Neuronal stem cell (in vitro differentiated cells): ENCODE data around the gene KCNK1.

ENCODE experiments used
- DNase-seq: peaks from one replicate; pipeline ENCODE4 v3.0.0-alpha.2; 2013; ENCODE audit warnings: low spot score
- H2AFZ ChIP-seq: one replicate; pipeline ENCODE4 v1.6.1; 2013; ENCODE audit warnings: mild to moderate bottlenecking, low read length, inconsistent platforms
- H2AK5ac ChIP-seq: 2 replicates; pipeline ENCODE4 v1.6.1; 2013; ENCODE audit warnings: low read depth, mild to moderate bottlenecking, inconsistent platforms, low read length, moderate library complexity, mixed read lengths
- H2BK120ac ChIP-seq: 2 replicates; pipeline ENCODE4 v1.6.1; 2013; ENCODE audit warnings: low read depth, mild to moderate bottlenecking, inconsistent platforms, low read length, moderate library complexity, mixed read lengths
- H2BK12ac ChIP-seq: one replicate; pipeline ENCODE4 v1.6.1; 2013; ENCODE audit warnings: low read length, inconsistent platforms
- H2BK15ac ChIP-seq: 2 replicates; pipeline ENCODE4 v1.6.1; 2013; ENCODE audit warnings: mild to moderate bottlenecking, low read length, inconsistent platforms, mixed read lengths
- H2BK5ac ChIP-seq: one replicate; pipeline ENCODE4 v1.6.1; 2013; ENCODE audit warnings: inconsistent platforms, mild to moderate bottlenecking, low read length, moderate library complexity
- H3K14ac ChIP-seq: one replicate; pipeline ENCODE4 v1.6.1; 2013; ENCODE audit warnings: low read length, inconsistent platforms
- H3K18ac ChIP-seq: 2 replicates; pipeline ENCODE4 v1.6.1; 2013; ENCODE audit warnings: low read length, inconsistent platforms
- H3K23ac ChIP-seq: 2 replicates; pipeline ENCODE4 v1.6.1; 2013; ENCODE audit warnings: low read depth, mild to moderate bottlenecking, mixed read lengths, low read length, inconsistent platforms; ENCODE audit not compliant: poor library complexity
- H3K27ac ChIP-seq: replicated peaks from 3 replicates; pipeline ENCODE4 v1.5.1; 2013; ENCODE audit warnings: low read length, inconsistent platforms
- H3K27me3 ChIP-seq, 3 experiments: 2 replicates each; pipeline ENCODE4 v1.6.1; 2013; ENCODE audit warnings: low read length in 3 of 3, mild to moderate bottlenecking in 2 of 3, inconsistent platforms in 1 of 3, low read depth in 1 of 3, mixed read lengths in 1 of 3, moderate library complexity in 1 of 3; ENCODE audit not compliant: control insufficient read depth in 3 of 3, insufficient read depth in 3 of 3
- H3K36me3 ChIP-seq, 2 donors: replicated peaks in 1 of 2; 2 replicates each; pipeline ENCODE4 v1.6.1; 2013; ENCODE audit warnings: low read length in 2 of 2; ENCODE audit not compliant: control insufficient read depth in 2 of 2, insufficient read depth in 2 of 2
- H3K4ac ChIP-seq: 2 replicates; pipeline ENCODE4 v1.6.1; 2013; ENCODE audit warnings: inconsistent platforms, mild to moderate bottlenecking, low read length, moderate library complexity
- H3K4me1 ChIP-seq, 2 donors: 1 replicate in 1 of 2; 2 replicates in 1 of 2; pipeline ENCODE4 v1.6.1; 2013; ENCODE audit warnings: low read length in 2 of 2, low read depth in 1 of 2; ENCODE audit not compliant: control insufficient read depth in 2 of 2, insufficient read depth in 1 of 2
- H3K4me2 ChIP-seq: one replicate; pipeline ENCODE4 v1.6.1; 2013; ENCODE audit warnings: mild to moderate bottlenecking, low read length, inconsistent platforms; ENCODE audit not compliant: insufficient read depth, poor library complexity, severe bottlenecking
- H3K4me3 ChIP-seq, 2 donors: 2 replicates each; pipeline ENCODE4 v1.5.1; 2013; ENCODE audit warnings: low read length in 2 of 2, mild to moderate bottlenecking in 2 of 2, inconsistent platforms in 1 of 2, moderate library complexity in 1 of 2
- H3K79me1 ChIP-seq: one replicate; pipeline ENCODE4 v1.6.1; 2013; ENCODE audit warnings: low read depth, mild to moderate bottlenecking, inconsistent platforms, low read length, moderate library complexity
- H3K9ac ChIP-seq: one replicate; pipeline ENCODE4 v1.6.1; 2013; ENCODE audit warnings: mild to moderate bottlenecking, low read depth, low read length, inconsistent platforms; ENCODE audit not compliant: poor library complexity
- H3K9me3 ChIP-seq, 2 donors: replicated peaks in 1 of 2; 2 replicates each; pipeline versions ENCODE3 to v1.6.1; 2013; ENCODE audit warnings: low read length in 2 of 2, mild to moderate bottlenecking in 2 of 2, inconsistent platforms in 1 of 2, low read depth in 1 of 2, mixed read lengths in 1 of 2, moderate library complexity in 1 of 2; ENCODE audit not compliant: control insufficient read depth in 2 of 2, insufficient read depth in 1 of 2
- H4K8ac ChIP-seq: one replicate; pipeline ENCODE4 v1.6.1; 2013; ENCODE audit warnings: low read depth, mild to moderate bottlenecking, inconsistent platforms, low read length, moderate library complexity
- H4K91ac ChIP-seq: one replicate; pipeline ENCODE4 v1.6.1; 2013; ENCODE audit warnings: low read length, low read depth, mild to moderate bottlenecking, inconsistent platforms; ENCODE audit not compliant: poor library complexity
- WGBS, 2 donors: extraction: QIAGEN DNeasy Blood & Tissue Kit; methylation state at CpG; one replicate each; pipeline ENCODE4 v1.1.7; 2013; ENCODE audit warnings: missing lambda C conversion rate in 2 of 2, mixed read lengths in 1 of 2; ENCODE audit not compliant: insufficient read length in 2 of 2, insufficient replicate concordance in 1 of 2; ENCODE audit errors: extremely low coverage in 2 of 2; 5-methylcytosine and 5-hydroxymethylcytosine counted together

Gene KCNK1

DNA sequence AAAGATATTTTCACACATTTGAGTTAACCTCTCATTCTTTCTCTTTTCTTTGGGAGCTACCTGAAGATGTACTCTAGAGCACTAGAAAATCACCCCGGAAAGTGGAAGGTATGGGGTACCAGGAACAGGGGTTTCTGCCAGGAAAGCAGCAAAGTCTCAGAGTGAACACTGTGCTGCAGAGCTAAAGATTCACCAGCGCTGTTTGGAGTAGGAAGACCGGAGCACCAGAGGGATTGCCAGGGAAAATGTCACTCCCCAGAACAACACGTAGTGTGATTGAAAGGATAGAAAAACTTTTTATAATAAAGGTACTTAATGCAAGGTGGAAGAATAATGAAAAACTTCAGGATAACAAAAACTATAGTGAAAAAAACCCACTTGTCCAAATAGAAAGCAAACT, 26.7 kb upstream of the KCNK1 start:
- Histone ChIP-seq H2AFZ (no peak overlapping the region), H3K18ac (no peak overlapping the region), H3K4me2 (no peak overlapping the region), H3K9ac (no peak overlapping the region), H3K4me3 (no peak overlapping the region), H4K8ac (no peak overlapping the region), H2BK15ac (no peak overlapping the region), H3K23ac (no peak overlapping the region), H3K4me1 (peaks cover 0 to 1% of the 10 kb centered on the region in 2 donors), H3K27me3 (peaks cover 0 to 7% (median 0%) of the 10 kb centered on the region in 3 experiments), H2AK5ac (no peak overlapping the region), H3K4ac (no peak overlapping the region), H2BK5ac (no peak overlapping the region), H2BK120ac (no peak overlapping the region), H3K27ac (no peak overlapping the region), H3K36me3 (no peaks in the 10 kb centered on the region), H3K14ac (no peak overlapping the region), H3K79me1 (no peaks in the 10 kb centered on the region), H3K9me3 (no peaks in the 10 kb centered on the region), H4K91ac (no peak overlapping the region), H2BK12ac (no peak overlapping the region)
- no peak for DNase-seq
- no CpG with 5 or more reads among the region's 4 CpGs for WGBS, 2 donors

GRCh38 chr1:233587958-233588799, 25.7 kb upstream of the KCNK1 start:
- peaks cover 0 to 1% of the 10 kb centered on the region in 2 donors for H3K4me1 ChIP-seq
- H3K4me3 ChIP-seq = peak overlapping the region in 1 of 2 donors; percentile 62
- no peak overlapping the region for H2BK15ac ChIP-seq
- H3K23ac ChIP-seq = no peak overlapping the region
- H3K9me3 ChIP-seq = no peaks in the 10 kb centered on the region
- H2AK5ac ChIP-seq = no peak overlapping the region
- H2AFZ ChIP-seq = peak overlapping the region; percentile 40
- no peak overlapping the region for H2BK12ac ChIP-seq
- H3K4ac ChIP-seq = no peak overlapping the region
- H4K8ac ChIP-seq = no peak overlapping the region
- H4K91ac ChIP-seq = no peak overlapping the region
- no peak overlapping the region for H2BK120ac ChIP-seq
- peaks cover 0 to 7% (median 0%) of the 10 kb centered on the region in 3 experiments for H3K27me3 ChIP-seq
- no peak overlapping the region for H3K4me2 ChIP-seq
- whole genome bisulfite sequencing, 2 donors = no CpG with 5 or more reads among the region's 17 CpGs
- H3K79me1 ChIP-seq = no peaks in the 10 kb centered on the region
- no peak overlapping the region for H3K18ac ChIP-seq
- H3K27ac ChIP-seq = no peak overlapping the region
- H3K14ac ChIP-seq = no peak overlapping the region
- H3K9ac ChIP-seq = no peak overlapping the region
- peak; percentile 33 for DNase-seq
- no peaks in the 10 kb centered on the region for H3K36me3 ChIP-seq
- no peak overlapping the region for H2BK5ac ChIP-seq

- H3K23ac ChIP-seq = no peak overlapping the region
- no peak overlapping the region for H3K4me3 ChIP-seq
- H3K36me3 ChIP-seq = no peaks in the 10 kb centered on the region
- no peaks in the 10 kb centered on the region for H3K27me3 ChIP-seq
- H4K91ac ChIP-seq = no peak overlapping the region
- no peak overlapping the region for H3K14ac ChIP-seq
- no peak overlapping the region for H2AFZ ChIP-seq
- no peaks in the 10 kb centered on the region for H3K79me1 ChIP-seq
- H3K9me3 ChIP-seq = no peaks in the 10 kb centered on the region
- no peak overlapping the region for H4K8ac ChIP-seq
- peaks cover 0 to 1% of the 10 kb centered on the region in 2 donors for H3K4me1 ChIP-seq
- no peak overlapping the region for H3K27ac ChIP-seq
- no peak overlapping the region for H3K18ac ChIP-seq
- no peak overlapping the region for H3K9ac ChIP-seq
- WGBS, 2 donors = no CpG with 5 or more reads among the region's 2 CpGs
- no peak overlapping the region for H3K4me2 ChIP-seq
- no peak for DNase-seq
- no peak overlapping the region for H2BK12ac ChIP-seq
- no peak overlapping the region for H2BK120ac ChIP-seq
- H2AK5ac ChIP-seq = no peak overlapping the region
- no peak overlapping the region for H2BK5ac ChIP-seq
- no peak overlapping the region for H2BK15ac ChIP-seq
- no peak overlapping the region for H3K4ac ChIP-seq
Observed at GRCh38 chr1:233597489-233597901, 16.4 kb upstream of the KCNK1 start.

DNA sequence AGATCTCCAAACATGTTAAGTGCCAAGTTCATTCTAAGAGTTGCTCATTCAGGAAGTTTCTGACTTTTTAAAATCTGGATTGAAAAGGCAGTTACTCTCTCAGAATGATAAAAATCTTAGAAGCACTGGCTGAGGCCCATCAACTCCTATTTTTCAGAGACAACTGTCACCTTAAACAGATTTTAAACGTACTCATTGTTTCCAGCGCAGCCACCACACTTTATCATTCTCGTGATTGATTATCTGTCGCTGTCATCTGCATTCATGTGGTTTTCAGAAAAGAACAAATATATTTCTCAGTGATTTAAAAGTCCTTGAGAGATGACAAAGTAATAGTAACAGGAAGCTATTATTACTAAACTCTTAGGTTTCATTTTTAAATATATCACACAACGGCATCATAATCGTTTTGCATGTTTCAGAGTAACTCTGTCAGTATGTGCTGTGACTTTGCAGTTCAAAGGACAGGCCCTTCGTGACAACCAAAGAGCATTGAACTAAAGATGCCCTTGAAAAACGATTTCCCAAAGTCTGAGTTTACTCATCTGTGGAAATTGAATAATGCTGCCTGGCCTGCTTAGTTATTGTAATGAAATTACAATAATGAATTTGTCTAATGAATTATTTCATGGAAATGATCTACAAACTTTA, 14.9 kb upstream of the KCNK1 start:
- Histone ChIP-seq H3K36me3 (no peaks in the 10 kb centered on the region), H4K91ac (no peak overlapping the region), H3K9ac (no peak overlapping the region), H2BK120ac (no peak overlapping the region), H3K4me1 (peaks cover 0 to 1% of the 10 kb centered on the region in 2 donors), H3K9me3 (no peaks in the 10 kb centered on the region), H4K8ac (no peak overlapping the region), H2BK15ac (no peak overlapping the region), H3K79me1 (no peaks in the 10 kb centered on the region), H3K4me2 (no peak overlapping the region), H2BK5ac (no peak overlapping the region), H3K23ac (no peak overlapping the region), H2BK12ac (no peak overlapping the region), H3K27me3 (no peaks in the 10 kb centered on the region), H3K4me3 (no peak overlapping the region), H2AK5ac (no peak overlapping the region), H3K18ac (no peak overlapping the region), H3K27ac (no peak overlapping the region), H3K4ac (no peak overlapping the region), H3K14ac (no peak overlapping the region), H2AFZ (no peak overlapping the region)
- WGBS, 2 donors = no CpG with 5 or more reads among the region's 8 CpGs
- no peak for DNase-seq
